T-helper 22 cell (primary cell): Measurements from ENCODE around the gene SLC27A4.

ENCODE experiments used
- DNase-seq: peaks from one replicate; pipeline ENCODE4 v3.0.0-alpha.2; 2020; ENCODE audit warnings: low read depth

SLC27A4 gene

GRCh38 chr9:128365525-128365924 lies 25.2 kb downstream of the SLC27A4 start:
- no peak for DNase-seq

- no peak for DNase-seq
Observed at GRCh38 chr9:128369024-128369706, 28.8 kb downstream of the SLC27A4 start.

GRCh38 chr9:128370367-128370751 lies 30.0 kb downstream of the SLC27A4 start:
- DNase-seq = no peak

- peak; percentile 95 for DNase-seq
Observed at GRCh38 chr9:128370752-128371629, 30.7 kb downstream of the SLC27A4 start, which contains the start of gene URM1. TSS of gene URM1 (plus strand) at chr9:128371374. CDS start at chr9:128371381, 7 bp downstream.

- DNase-seq = no peak
Observed at GRCh38 chr9:128371630-128372117, 31.3 kb downstream of the SLC27A4 start.

- no peak for DNase-seq
Observed at GRCh38 chr9:128372188-128372641, 31.9 kb downstream of the SLC27A4 start.

- no peak for DNase-seq
Observed at GRCh38 chr9:128372784-128373183, 32.5 kb downstream of the SLC27A4 start.

GRCh38 chr9:128374221-128374675 lies 33.9 kb downstream of the SLC27A4 start:
- no peak for DNase-seq

GRCh38 chr9:128375865-128376264 lies 35.5 kb downstream of the SLC27A4 start:
- no peak for DNase-seq

GRCh38 chr9:128382261-128382660 lies 41.9 kb downstream of the SLC27A4 start:
- DNase-seq = no peak

- no peak for DNase-seq
Observed at GRCh38 chr9:128383007-128383753, 42.9 kb downstream of the SLC27A4 start.

- DNase-seq = no peak
Observed at GRCh38 chr9:128383791-128384190, 43.5 kb downstream of the SLC27A4 start.

- no peak for DNase-seq
Observed at GRCh38 chr9:128384801-128385495, 44.6 kb downstream of the SLC27A4 start.

GRCh38 chr9:128385496-128386460 lies 45.5 kb downstream of the SLC27A4 start:
- no peak for DNase-seq

GRCh38 chr9:128388150-128388549 lies 47.8 kb downstream of the SLC27A4 start:
- DNase-seq = no peak

GRCh38 chr9:128389395-128390149 lies 49.2 kb downstream of the SLC27A4 start:
- DNase-seq = no peak

GRCh38 chr9:128390150-128390812 lies 50.0 kb downstream of the SLC27A4 start:
- DNase-seq = no peak

GRCh38 chr9:128390813-128391711 lies 50.7 kb downstream of the SLC27A4 start:
- DNase-seq = no peak
